Epithelial cell of prostate (primary cell): ENCODE measurements around the gene OR4F16.
"Not testable (repeated sequence)": the region's sequence is repeated elsewhere in the genome, so short reads cannot be mapped to it uniquely, and the experiment has no call there.

ENCODE experiments used
- DNase-seq: peaks from one replicate; pipeline ENCODE4 v3.0.0-alpha.2; 2011; ENCODE audit warnings: low read depth, low spot score
- H3K27ac ChIP-seq: fragments of 450-650 bp; 2 replicates; pipeline ENCODE4 v1.5.1; 2017; ENCODE audit warnings: mild to moderate bottlenecking

OR4F16 gene, protein sequence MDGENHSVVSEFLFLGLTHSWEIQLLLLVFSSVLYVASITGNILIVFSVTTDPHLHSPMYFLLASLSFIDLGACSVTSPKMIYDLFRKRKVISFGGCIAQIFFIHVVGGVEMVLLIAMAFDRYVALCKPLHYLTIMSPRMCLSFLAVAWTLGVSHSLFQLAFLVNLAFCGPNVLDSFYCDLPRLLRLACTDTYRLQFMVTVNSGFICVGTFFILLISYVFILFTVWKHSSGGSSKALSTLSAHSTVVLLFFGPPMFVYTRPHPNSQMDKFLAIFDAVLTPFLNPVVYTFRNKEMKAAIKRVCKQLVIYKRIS

GRCh38 chr1:686554-686953 lies at the start of gene OR4F16:
TSS of gene OR4F16 (minus strand) at chr1:686654. CDS start at chr1:686654, 0 bp downstream.
- H3K27ac ChIP-seq, DNase-seq: not testable (repeated sequence)

DNA sequence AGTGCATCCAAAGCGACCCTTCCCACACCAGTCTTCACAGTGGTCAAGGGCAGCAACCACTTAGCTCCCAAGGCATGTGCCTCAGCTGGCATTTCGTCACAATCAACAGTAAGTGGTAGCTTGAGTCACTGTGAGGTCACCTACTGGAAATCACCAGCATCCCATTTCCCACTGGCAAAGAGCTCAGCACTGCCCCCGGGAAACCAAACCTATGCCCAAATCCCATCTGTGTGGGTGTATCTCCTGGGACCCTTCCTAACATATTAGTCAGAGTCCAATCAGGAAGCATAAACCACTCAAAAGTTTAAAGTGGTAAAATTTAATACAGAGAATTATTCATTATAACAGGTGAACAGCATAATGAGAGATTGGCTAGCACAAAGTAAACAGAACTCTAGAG lies 47.2 kb upstream of the OR4F16 start:
- not testable (repeated sequence) for DNase-seq, H3K27ac ChIP-seq

GRCh38 chr1:727040-727439 lies 40.6 kb upstream of the OR4F16 start:
- not testable (repeated sequence) for DNase-seq, H3K27ac ChIP-seq
